NCI-H1417 (cell line): Measurements from ENCODE around the gene GUK1.
"Not testable (repeated sequence)": the region's sequence is repeated elsewhere in the genome, so short reads cannot be mapped to it uniquely, and the experiment has no call there.

ENCODE experiments used
- DNase-seq, 3 experiments: peaks; one replicate each; lab custom pipeline; 2025; lab: John Stamatoyannopoulos, UW

Gene GUK1

GRCh38 chr1:228104526-228105269 lies 35.4 kb upstream of the GUK1 start:
- no peak for DNase-seq

GRCh38 chr1:228105270-228105995 lies 34.6 kb upstream of the GUK1 start:
- no peak for DNase-seq

GRCh38 chr1:228105996-228106799 lies 33.9 kb upstream of the GUK1 start:
- no peak for DNase-seq

GRCh38 chr1:228106800-228107054 lies 33.4 kb upstream of the GUK1 start:
- DNase-seq: no peak

GRCh38 chr1:228107636-228108035 lies 32.4 kb upstream of the GUK1 start:
- DNase-seq: no peak

- DNase-seq: no peak
Measured at GRCh38 chr1:228108055-228108690, 31.9 kb upstream of the GUK1 start.

GRCh38 chr1:228108742-228109072 lies 31.4 kb upstream of the GUK1 start:
- DNase-seq: no peak

- peak; percentile 92 to 97 (median 95) for DNase-seq
Measured at GRCh38 chr1:228109073-228109961, 30.8 kb upstream of the GUK1 start, which contains the start of gene MRPL55. Gene MRPL55 (minus strand): TSS chr1:228109299. CDS start chr1:228108260, 1,039 bp downstream.

- DNase-seq: no peak
Measured at GRCh38 chr1:228109962-228110488, 30.1 kb upstream of the GUK1 start.

- no peak for DNase-seq
Measured at GRCh38 chr1:228110556-228110955, 29.5 kb upstream of the GUK1 start.

GRCh38 chr1:228111315-228111714 lies 28.8 kb upstream of the GUK1 start:
- DNase-seq: not testable (repeated sequence)

- no peak for DNase-seq
Measured at GRCh38 chr1:228112167-228112566, 27.9 kb upstream of the GUK1 start.

GRCh38 chr1:228112617-228113016 lies 27.5 kb upstream of the GUK1 start:
- no peak for DNase-seq

- DNase-seq: no peak
Measured at GRCh38 chr1:228114827-228115226, 25.3 kb upstream of the GUK1 start.

GRCh38 chr1:228117335-228117734 lies 22.7 kb upstream of the GUK1 start:
- no peak for DNase-seq

- no peak for DNase-seq
Measured at GRCh38 chr1:228118040-228118439, 22.0 kb upstream of the GUK1 start.

GRCh38 chr1:228120351-228120750 lies 19.7 kb upstream of the GUK1 start:
- DNase-seq: no peak

GRCh38 chr1:228120857-228121489 lies 19.1 kb upstream of the GUK1 start:
- DNase-seq: no peak

GRCh38 chr1:228122921-228123441 lies 17.1 kb upstream of the GUK1 start:
- DNase-seq: no peak

- DNase-seq: no peak
Measured at GRCh38 chr1:228123505-228123904, 16.6 kb upstream of the GUK1 start.
